Measurements from ENCODE around the gene FGF22.
"Not testable (repeated sequence)": the region's sequence is repeated elsewhere in the genome, so short reads cannot be mapped to it uniquely, and the experiment has no call there.

The FGF22 gene

GRCh38 chr19:661427-662196 lies 21.9 kb downstream of the FGF22 start:
- DNase-seq, result peak; percentile 58

GRCh38 chr19:662207-662961 lies 22.7 kb downstream of the FGF22 start:
- DNase-seq, result peak; percentile 78

- peak; percentile 91 for DNase-seq
Observed at GRCh38 chr19:662962-663681, 23.4 kb downstream of the FGF22 start, which contains the start of gene RNF126. Gene RNF126 (minus strand): TSS chr19:663214. CDS start chr19:663121, 93 bp downstream.

- no peak for DNase-seq
Observed at GRCh38 chr19:663682-664117, 24.0 kb downstream of the FGF22 start.

- DNase-seq, result peak; percentile 83
Observed at GRCh38 chr19:664913-665443, 25.3 kb downstream of the FGF22 start.

GRCh38 chr19:666985-667573 lies 27.4 kb downstream of the FGF22 start:
- not testable (repeated sequence) for DNase-seq

- not testable (repeated sequence) for DNase-seq
Observed at GRCh38 chr19:668675-669434, 29.2 kb downstream of the FGF22 start.

- no peak for DNase-seq
Observed at GRCh38 chr19:670609-671075, 31.0 kb downstream of the FGF22 start.

GRCh38 chr19:674282-675151 lies 34.8 kb downstream of the FGF22 start:
- no peak for DNase-seq

GRCh38 chr19:676007-676338 lies 36.3 kb downstream of the FGF22 start:
- DNase-seq, result no peak

GRCh38 chr19:676339-677105 lies 36.8 kb downstream of the FGF22 start, which contains the start of gene FSTL3:
Gene FSTL3 (plus strand): TSS chr19:676392. CDS start chr19:676424, 32 bp downstream.
- DNase-seq, result no peak

- no peak for DNase-seq
Observed at GRCh38 chr19:677201-677600, 37.5 kb downstream of the FGF22 start.

- DNase-seq, result no peak
Observed at GRCh38 chr19:677601-678436, 38.1 kb downstream of the FGF22 start.

- no peak for DNase-seq
Observed at GRCh38 chr19:678791-679388, 39.2 kb downstream of the FGF22 start.

GRCh38 chr19:679418-680286 lies 40.0 kb downstream of the FGF22 start:
- DNase-seq, result no peak

GRCh38 chr19:680287-681028 lies 40.8 kb downstream of the FGF22 start:
- peak; percentile 100 for DNase-seq

Data from activated CD8-positive, alpha-beta memory T cell treated with anti-CD3 and anti-CD28 coated beads, Interleukin-2, amount 50 U/mL, for 4 hours (primary cell).